ENCODE measurements around the gene PRDX6.
"Not testable (repeated sequence)": the region's sequence is repeated elsewhere in the genome, so short reads cannot be mapped to it uniquely, and the experiment has no call there.

Gene PRDX6

GRCh38 chr1:173476197-173476664 lies 904 bp upstream of the PRDX6 start:
- Mint-ChIP-seq H3K27ac (peak overlapping the region; percentile 93), H3K4me1 (ENCODE audit: low read depth) (peaks cover 60% of the 10 kb centered on the region), H3K4me3 (peak overlapping the region; percentile 87), H3K36me3 (ENCODE audit: low read depth) (peaks cover 65% of the 10 kb centered on the region), H3K9me3 (peaks cover 10% of the 10 kb centered on the region), H3K27me3 (no peaks in the 10 kb centered on the region)
- no peak for DNase-seq

- DNase-seq, result peak; percentile 89
- Mint-ChIP-seq H3K27ac (peak overlapping the region; percentile 93), H3K36me3 (ENCODE audit: low read depth) (peaks cover 65% of the 10 kb centered on the region), H3K9me3 (peaks cover 5% of the 10 kb centered on the region), H3K4me1 (ENCODE audit: low read depth) (peaks cover 63% of the 10 kb centered on the region), H3K27me3 (no peaks in the 10 kb centered on the region), H3K4me3 (peak overlapping the region; percentile 92)
Observed at GRCh38 chr1:173476665-173477285, 360 bp upstream of the PRDX6 start.

DNA sequence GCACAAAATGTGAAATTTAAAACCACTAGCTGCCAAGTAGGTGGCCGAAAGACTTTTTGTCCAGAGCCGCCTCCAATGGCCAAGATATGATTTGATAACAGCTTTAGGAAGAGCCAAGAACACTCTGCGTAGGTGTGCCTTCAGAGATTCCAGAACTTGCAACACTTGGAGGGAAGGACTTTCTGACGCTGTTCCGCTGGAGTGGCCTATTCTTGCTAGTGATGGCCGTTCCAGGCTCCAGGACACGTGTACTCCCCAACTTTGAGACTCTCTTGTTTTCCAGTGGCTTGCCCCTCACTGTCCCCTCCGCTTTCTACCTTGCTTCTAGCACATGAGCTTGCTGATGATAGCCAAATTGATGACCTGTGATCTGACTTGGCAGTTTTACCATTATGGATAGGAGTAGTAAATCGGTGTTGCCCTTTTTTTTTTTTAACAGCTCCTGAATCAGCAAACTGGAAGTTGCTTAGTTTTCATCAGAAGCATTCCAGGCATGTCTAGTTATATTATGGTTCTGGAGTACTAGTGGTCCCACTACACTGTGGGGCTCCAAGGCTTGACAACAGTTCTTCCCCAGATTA lies 1.0 kb downstream of the PRDX6 start:
- Mint-ChIP-seq H3K4me3 (peak overlapping the region; percentile 92), H3K36me3 (ENCODE audit: low read depth) (peaks cover 69% of the 10 kb centered on the region), H3K27me3 (no peaks in the 10 kb centered on the region), H3K27ac (peak overlapping the region; percentile 93), H3K9me3 (no peaks in the 10 kb centered on the region), H3K4me1 (ENCODE audit: low read depth) (peaks cover 73% of the 10 kb centered on the region)
- DNase-seq, result no peak

DNA sequence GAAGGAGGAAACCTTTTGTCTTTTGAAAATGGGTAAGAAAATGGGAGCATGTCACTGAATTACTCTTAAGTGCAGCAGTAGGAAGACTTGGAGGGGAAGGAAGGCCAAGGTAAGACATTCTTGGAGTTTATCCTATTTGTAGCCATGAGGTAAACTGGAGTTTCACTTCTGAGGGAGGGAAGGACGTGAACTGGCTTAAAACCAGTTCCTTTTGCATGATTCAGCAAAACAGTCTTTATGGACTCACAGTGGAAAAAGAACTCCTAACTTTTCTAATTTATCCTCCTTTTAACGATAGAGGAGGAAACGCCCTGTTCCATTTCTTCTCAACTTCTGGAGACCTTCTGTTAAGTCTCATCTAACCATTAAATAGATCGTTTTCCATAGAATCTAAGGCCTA lies 2.5 kb downstream of the PRDX6 start:
- H3K27me3 Mint-ChIP-seq, result no peaks in the 10 kb centered on the region
- no peaks in the 10 kb centered on the region for H3K9me3 Mint-ChIP-seq
- H3K27ac Mint-ChIP-seq, result peak overlapping the region; percentile 44
- H3K4me3 Mint-ChIP-seq, result peak overlapping the region; percentile 92
- peaks cover 70% of the 10 kb centered on the region for H3K36me3 Mint-ChIP-seq (ENCODE audit: low read depth)
- peaks cover 60% of the 10 kb centered on the region for H3K4me1 Mint-ChIP-seq (ENCODE audit: low read depth)
- DNase-seq, result no peak

- DNase-seq, result no peak
- H3K9me3 Mint-ChIP-seq, result no peaks in the 10 kb centered on the region
- H3K4me3 Mint-ChIP-seq, result no peak overlapping the region
- peaks cover 86% of the 10 kb centered on the region for H3K36me3 Mint-ChIP-seq (ENCODE audit: low read depth)
- peaks cover 46% of the 10 kb centered on the region for H3K4me1 Mint-ChIP-seq (ENCODE audit: low read depth)
- H3K27ac Mint-ChIP-seq, result peak overlapping the region; percentile 32
- H3K27me3 Mint-ChIP-seq, result no peaks in the 10 kb centered on the region
Observed at GRCh38 chr1:173481195-173481772, 4.1 kb downstream of the PRDX6 start.

GRCh38 chr1:173482683-173483082 lies 5.5 kb downstream of the PRDX6 start:
- Mint-ChIP-seq H3K27ac (no peak overlapping the region), H3K9me3 (no peaks in the 10 kb centered on the region), H3K36me3 (ENCODE audit: low read depth) (peaks cover 93% of the 10 kb centered on the region), H3K4me3 (no peak overlapping the region), H3K4me1 (ENCODE audit: low read depth) (peaks cover 45% of the 10 kb centered on the region), H3K27me3 (no peaks in the 10 kb centered on the region)
- DNase-seq, result no peak

- Mint-ChIP-seq H3K36me3 (ENCODE audit: low read depth) (peaks cover 96% of the 10 kb centered on the region), H3K27me3 (no peaks in the 10 kb centered on the region), H3K4me1 (ENCODE audit: low read depth) (peaks cover 30% of the 10 kb centered on the region), H3K4me3 (no peak overlapping the region), H3K9me3 (no peaks in the 10 kb centered on the region), H3K27ac (no peak overlapping the region)
- DNase-seq, result no peak
Observed at GRCh38 chr1:173484276-173484675, 7.1 kb downstream of the PRDX6 start.

GRCh38 chr1:173485401-173485800 lies 8.3 kb downstream of the PRDX6 start:
- H3K9me3 Mint-ChIP-seq, result no peaks in the 10 kb centered on the region
- H3K4me3 Mint-ChIP-seq, result no peak overlapping the region
- peaks cover 95% of the 10 kb centered on the region for H3K36me3 Mint-ChIP-seq (ENCODE audit: low read depth)
- no peak for DNase-seq
- H3K27ac Mint-ChIP-seq, result peak overlapping the region; percentile 10
- H3K27me3 Mint-ChIP-seq, result no peaks in the 10 kb centered on the region
- peaks cover 18% of the 10 kb centered on the region for H3K4me1 Mint-ChIP-seq (ENCODE audit: low read depth)

- H3K4me1 Mint-ChIP-seq (ENCODE audit: low read depth), result peaks cover 4% of the 10 kb centered on the region
- no peak overlapping the region for H3K27ac Mint-ChIP-seq
- H3K9me3 Mint-ChIP-seq, result peaks cover 1% of the 10 kb centered on the region
- peaks cover 71% of the 10 kb centered on the region for H3K36me3 Mint-ChIP-seq (ENCODE audit: low read depth)
- H3K4me3 Mint-ChIP-seq, result no peak overlapping the region
- H3K27me3 Mint-ChIP-seq, result no peaks in the 10 kb centered on the region
- DNase-seq, result no peak
Observed at GRCh38 chr1:173488001-173488400, 10.9 kb downstream of the PRDX6 start.

- Mint-ChIP-seq H3K4me1 (ENCODE audit: low read depth) (peaks cover 3% of the 10 kb centered on the region), H3K4me3 (no peak overlapping the region), H3K9me3 (peaks cover 3% of the 10 kb centered on the region)
Observed at GRCh38 chr1:173489149-173489600, 12.0 kb downstream of the PRDX6 start.

DNA sequence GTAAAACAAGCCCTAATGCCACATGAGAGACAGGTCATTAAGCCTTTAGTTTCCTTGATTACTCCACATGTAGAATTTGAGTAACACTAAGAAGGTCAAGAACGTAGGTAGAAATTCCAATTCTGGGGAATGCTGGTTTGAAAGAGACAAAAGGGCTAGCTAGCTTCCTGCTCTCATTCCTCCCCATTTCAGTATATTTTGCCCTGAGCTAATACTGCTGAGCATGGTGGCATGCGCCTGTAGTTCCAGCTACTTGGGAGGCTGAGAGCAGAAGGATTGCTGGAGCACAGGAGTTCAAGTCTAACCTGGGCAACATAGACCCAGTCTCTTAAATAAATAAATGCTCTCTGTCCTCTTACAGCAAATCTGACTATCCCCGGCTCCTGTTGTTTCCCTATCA lies 12.8 kb downstream of the PRDX6 start:
- H3K27me3 Mint-ChIP-seq, result no peaks in the 10 kb centered on the region
- peaks cover 3% of the 10 kb centered on the region for H3K9me3 Mint-ChIP-seq
- H3K36me3 Mint-ChIP-seq (ENCODE audit: low read depth), result peaks cover 55% of the 10 kb centered on the region
- H3K4me3 Mint-ChIP-seq, result no peak overlapping the region
- H3K4me1 Mint-ChIP-seq (ENCODE audit: low read depth), result peaks cover 1% of the 10 kb centered on the region
- DNase-seq, result no peak
- no peak overlapping the region for H3K27ac Mint-ChIP-seq

More at GRCh38 chr1:173489149-173489600, 12.0 kb downstream of the PRDX6 start:
- H3K27me3 Mint-ChIP-seq, result no peaks in the 10 kb centered on the region
- DNase-seq, result no peak
- H3K27ac Mint-ChIP-seq, result peak overlapping the region; percentile 36
- peaks cover 62% of the 10 kb centered on the region for H3K36me3 Mint-ChIP-seq (ENCODE audit: low read depth)

DNA sequence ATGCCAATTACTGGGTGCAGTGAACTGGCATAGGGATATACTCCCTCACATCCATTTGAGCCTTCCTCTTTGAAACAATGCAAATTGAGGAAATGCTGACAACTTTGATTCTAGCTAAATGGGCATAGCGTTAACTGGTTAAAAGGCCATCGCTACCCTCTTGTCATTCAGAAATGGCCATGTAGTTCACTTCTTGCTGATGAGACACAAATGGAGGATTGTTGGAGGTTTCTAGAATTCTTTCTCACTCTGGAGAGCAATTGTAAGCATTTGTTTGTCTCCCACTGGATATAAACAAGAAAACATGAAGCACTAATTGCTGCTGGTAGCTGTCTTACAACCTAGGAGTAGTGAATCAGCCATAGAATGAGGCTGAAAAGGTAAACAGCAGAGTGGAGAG lies 14.4 kb downstream of the PRDX6 start:
- Mint-ChIP-seq H3K4me3 (no peak overlapping the region), H3K27me3 (no peaks in the 10 kb centered on the region), H3K27ac (no peak overlapping the region), H3K4me1 (ENCODE audit: low read depth) (peaks cover 1% of the 10 kb centered on the region), H3K36me3 (ENCODE audit: low read depth) (peaks cover 39% of the 10 kb centered on the region), H3K9me3 (peaks cover 3% of the 10 kb centered on the region)
- no peak for DNase-seq

- not testable (repeated sequence) for H3K4me1 Mint-ChIP-seq (ENCODE audit: low read depth); H3K27me3 Mint-ChIP-seq; H3K27ac Mint-ChIP-seq; H3K9me3 Mint-ChIP-seq; H3K4me3 Mint-ChIP-seq; DNase-seq
- H3K36me3 Mint-ChIP-seq (ENCODE audit: low read depth), result peaks cover 23% of the 10 kb centered on the region
Observed at GRCh38 chr1:173493125-173493524, 16.0 kb downstream of the PRDX6 start.

GRCh38 chr1:173495609-173496267 lies 18.6 kb downstream of the PRDX6 start:
- Mint-ChIP-seq H3K4me3 (no peak overlapping the region), H3K27ac (no peak overlapping the region), H3K4me1 (ENCODE audit: low read depth) (peaks cover 1% of the 10 kb centered on the region), H3K36me3 (ENCODE audit: low read depth) (no peaks in the 10 kb centered on the region), H3K27me3 (no peaks in the 10 kb centered on the region), H3K9me3 (peaks cover 9% of the 10 kb centered on the region)
- DNase-seq, result no peak
